Activated CD4-positive, alpha-beta T cell treated with anti-CD3 and anti-CD28 coated beads, Interleukin-2, amount 10 ng/mL, durations not matched to agents 24 days and 14 days (primary cell): ENCODE results near the gene KCNN3. TPM values are rescaled to one million over a fixed set of nuclear protein-coding genes. Genes with fewer than 3 reads are reported as not detected.

ENCODE experiments used
- DNase-seq: peaks from one replicate; pipeline ENCODE4 v3.0.0; 2022
- H3K27ac Mint-ChIP-seq: one replicate; pipeline ENCODE4 v1.8.0; 2022; ENCODE audit warnings: mild to moderate bottlenecking, mixed read lengths
- H3K27me3 Mint-ChIP-seq: one replicate; pipeline ENCODE4 v1.8.0; 2022; ENCODE audit warnings: mixed read lengths
- H3K36me3 Mint-ChIP-seq: one replicate; pipeline ENCODE4 v1.8.0; 2022; ENCODE audit warnings: low read depth, mild to moderate bottlenecking, mixed read lengths
- H3K4me1 Mint-ChIP-seq: one replicate; pipeline ENCODE4 v1.8.0; 2021; ENCODE audit warnings: mixed read lengths
- H3K4me3 Mint-ChIP-seq: one replicate; pipeline ENCODE4 v1.8.0; 2022; ENCODE audit warnings: mild to moderate bottlenecking, moderate library complexity, mixed read lengths
- H3K9me3 Mint-ChIP-seq: one replicate; pipeline ENCODE4 v1.8.0; 2021; ENCODE audit warnings: mixed read lengths
- intact Hi-C: fragments of 100-400 bp; cut with micrococcal nuclease; formaldehyde crosslinking; loops from one replicate; pipeline ENCODE4 v1.15.1; 2023
- total RNA-seq: library from RNA; stranded (reverse); gene quantifications from 2 replicates; pipeline ENCODE4 v1.2.3, GENCODE V29; 2022

The KCNN3 gene
- total RNA-seq, 1 donor from 2014 or later = 0.35 TPM

GRCh38 chr1:154888757-154889156 is 18.7 kb upstream of the KCNN3 start:
- no peak for DNase-seq
- Mint-ChIP-seq H3K4me1 (peaks cover 23% of the 10 kb centered on the region), H3K27ac (no peak overlapping the region), H3K9me3 (no peaks in the 10 kb centered on the region), H3K4me3 (no peak overlapping the region), H3K36me3 (no peaks in the 10 kb centered on the region), H3K27me3 (peaks cover 5% of the 10 kb centered on the region)
- intact Hi-C loops = no loop called here

DNA sequence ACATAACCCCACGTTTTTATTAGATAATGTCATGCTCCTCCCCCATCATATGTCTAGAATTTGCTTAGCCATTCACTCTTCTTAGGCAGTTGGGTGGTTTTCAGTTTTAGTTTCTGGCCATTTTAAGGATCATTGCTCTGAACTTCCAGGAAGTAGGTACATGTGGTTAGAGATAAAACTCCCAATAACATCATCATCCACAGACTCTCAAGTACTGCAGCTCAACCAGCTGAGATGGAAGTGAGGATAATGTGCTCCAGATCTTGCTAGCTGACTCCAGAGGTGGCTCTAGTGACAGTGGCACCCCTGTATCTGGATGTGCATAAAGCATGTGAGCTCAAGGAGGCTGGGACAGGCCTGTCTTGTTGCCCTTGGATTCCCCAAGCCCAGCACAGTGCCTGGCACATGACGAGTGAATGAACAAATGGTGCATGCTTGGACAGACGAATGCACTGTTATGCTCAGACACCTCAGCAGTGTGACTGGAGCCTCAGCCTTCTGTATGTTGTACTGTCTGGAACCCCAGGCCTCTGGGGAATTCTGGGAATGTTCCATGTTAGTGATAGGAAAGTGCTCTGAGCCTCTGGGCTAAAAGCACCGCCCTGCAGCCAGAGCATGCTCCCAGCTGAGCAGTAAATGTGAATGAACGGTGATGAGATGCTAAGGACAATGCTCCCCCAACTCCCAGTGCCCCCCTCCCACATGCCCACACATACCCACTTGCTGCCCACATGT is 16.4 kb upstream of the KCNN3 start:
- peak overlapping the region; percentile 16 for H3K4me3 Mint-ChIP-seq
- peak overlapping the region; percentile 46 for H3K27ac Mint-ChIP-seq
- H3K4me1 Mint-ChIP-seq = peaks cover 23% of the 10 kb centered on the region
- H3K27me3 Mint-ChIP-seq = peaks cover 4% of the 10 kb centered on the region
- intact Hi-C loops = loop anchor here (1.0 kb wide), 1 partner anchor 51 kb away; no protein-coding TSS in a partner anchor
- no peaks in the 10 kb centered on the region for H3K36me3 Mint-ChIP-seq
- DNase-seq = peak; percentile 65
- H3K9me3 Mint-ChIP-seq = no peaks in the 10 kb centered on the region

GRCh38 chr1:154884869-154885701 is 15.0 kb upstream of the KCNN3 start:
- Mint-ChIP-seq H3K27me3 (no peaks in the 10 kb centered on the region), H3K36me3 (no peaks in the 10 kb centered on the region), H3K9me3 (no peaks in the 10 kb centered on the region), H3K27ac (no peak overlapping the region), H3K4me1 (peaks cover 23% of the 10 kb centered on the region), H3K4me3 (no peak overlapping the region)
- intact Hi-C loops = no loop called here
- no peak for DNase-seq

DNA sequence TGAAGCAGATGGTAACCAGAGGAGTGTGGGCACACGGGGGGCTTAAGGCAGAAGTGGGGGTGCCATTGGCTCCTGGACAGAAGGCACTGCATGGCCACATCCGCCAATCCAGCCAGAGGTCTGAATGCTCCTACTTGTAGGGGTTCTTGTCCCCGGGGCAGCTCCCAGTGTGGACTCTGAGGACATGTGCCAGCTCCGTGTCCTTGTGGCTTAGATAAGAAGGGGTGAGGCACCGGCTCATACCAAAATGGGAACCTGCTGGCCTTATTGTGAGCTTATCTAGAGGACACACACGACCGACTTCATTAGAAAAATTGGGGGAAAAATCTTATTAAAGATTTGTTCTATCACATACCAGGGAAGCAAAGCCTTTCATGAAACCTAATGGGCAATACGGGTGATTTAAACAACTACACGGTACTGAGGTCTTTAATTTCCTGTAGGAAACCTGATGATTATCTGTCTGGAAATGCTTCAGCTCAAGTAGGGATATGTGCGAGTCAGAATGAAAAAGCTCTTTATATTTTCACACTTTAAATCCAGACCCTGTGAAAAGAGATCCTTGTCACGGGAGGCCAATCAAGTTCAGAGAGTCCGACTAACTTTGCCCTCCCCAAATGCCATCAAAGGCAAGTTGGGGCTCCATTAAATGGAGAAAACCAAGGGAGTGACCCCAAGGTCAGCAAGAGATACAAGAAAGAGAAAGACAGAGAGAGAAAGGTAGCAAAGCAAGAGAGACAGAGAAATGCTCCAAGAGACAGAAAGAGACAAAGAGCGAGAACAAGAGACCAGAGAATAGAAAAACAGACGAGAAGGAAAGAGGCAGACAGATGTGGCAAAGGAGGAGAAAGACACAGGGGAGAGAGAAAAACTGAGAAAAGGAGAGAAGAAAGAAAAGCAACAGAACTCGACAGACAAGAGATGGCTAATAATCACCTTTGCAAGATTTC is 14.1 kb upstream of the KCNN3 start:
- no peaks in the 10 kb centered on the region for H3K36me3 Mint-ChIP-seq
- intact Hi-C loops = no loop called here
- no peaks in the 10 kb centered on the region for H3K9me3 Mint-ChIP-seq
- no peak overlapping the region for H3K27ac Mint-ChIP-seq
- peaks cover 23% of the 10 kb centered on the region for H3K4me1 Mint-ChIP-seq
- no peaks in the 10 kb centered on the region for H3K27me3 Mint-ChIP-seq
- no peak for DNase-seq
- H3K4me3 Mint-ChIP-seq = no peak overlapping the region

DNA sequence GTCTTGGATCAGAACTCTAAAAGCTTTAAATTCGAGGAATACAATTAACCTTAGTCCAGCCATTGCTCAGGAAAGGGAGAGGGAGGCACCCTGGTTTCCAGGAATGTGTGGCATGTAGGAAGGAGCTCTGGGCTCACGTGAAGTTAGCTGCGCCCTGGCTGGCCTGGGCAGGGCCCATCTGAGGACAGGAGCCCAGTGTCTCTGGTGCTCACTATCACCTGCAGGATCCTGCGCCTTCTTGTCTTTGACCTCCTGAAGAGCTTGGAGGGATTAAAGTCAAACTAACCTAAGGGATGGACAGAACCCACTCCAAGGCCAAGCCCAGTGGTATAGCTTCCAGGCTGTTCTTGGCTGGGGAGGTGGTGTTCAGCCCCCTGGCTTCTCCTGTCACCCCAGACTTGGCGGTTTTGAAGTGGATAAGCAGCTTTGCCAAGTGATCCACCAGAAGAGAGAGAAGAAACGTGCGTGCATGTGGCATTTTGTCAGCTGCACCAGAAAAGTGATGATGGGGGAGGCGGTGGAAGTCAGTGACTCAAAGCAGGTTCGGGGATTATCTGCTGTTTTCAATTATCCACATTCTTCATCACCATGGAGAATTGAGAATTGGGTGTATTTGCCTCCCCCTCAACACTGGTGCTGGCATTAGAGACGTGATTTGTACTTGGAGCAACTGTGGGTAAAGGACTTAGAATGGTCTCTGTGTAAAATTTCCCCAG is 11.9 kb upstream of the KCNN3 start:
- Mint-ChIP-seq H3K27ac (no peak overlapping the region), H3K9me3 (no peaks in the 10 kb centered on the region), H3K4me3 (no peak overlapping the region), H3K36me3 (no peaks in the 10 kb centered on the region), H3K4me1 (peaks cover 19% of the 10 kb centered on the region), H3K27me3 (no peaks in the 10 kb centered on the region)
- no peak for DNase-seq
- intact Hi-C loops = no loop called here

GRCh38 chr1:154880671-154881070 is 10.6 kb upstream of the KCNN3 start:
- Mint-ChIP-seq H3K4me1 (peaks cover 6% of the 10 kb centered on the region), H3K9me3 (no peaks in the 10 kb centered on the region), H3K4me3 (no peak overlapping the region), H3K27ac (no peak overlapping the region), H3K36me3 (no peaks in the 10 kb centered on the region), H3K27me3 (no peaks in the 10 kb centered on the region)
- DNase-seq = no peak
- intact Hi-C loops = no loop called here

DNA sequence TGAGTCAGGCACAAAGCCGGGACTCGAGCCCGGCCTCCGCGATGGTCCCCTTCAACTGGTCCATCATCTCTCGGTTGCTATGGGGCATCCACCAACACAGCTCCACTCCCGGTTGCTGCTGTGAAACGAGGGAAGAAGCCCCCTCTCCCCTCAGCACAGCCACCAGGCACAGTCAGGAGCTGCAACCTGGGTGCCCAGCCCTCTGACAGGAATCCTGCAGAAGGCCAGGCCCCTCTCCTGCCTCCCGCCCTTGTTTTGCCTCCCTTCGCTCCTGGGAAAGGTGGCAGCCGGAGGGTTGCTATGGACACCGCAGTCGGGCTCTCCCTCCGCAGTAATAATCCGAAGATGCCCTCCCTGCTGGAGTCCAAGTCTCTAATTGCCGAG is 8.9 kb upstream of the KCNN3 start:
- Mint-ChIP-seq H3K27ac (no peak overlapping the region), H3K4me3 (no peak overlapping the region), H3K36me3 (no peaks in the 10 kb centered on the region), H3K4me1 (peaks cover 5% of the 10 kb centered on the region), H3K9me3 (no peaks in the 10 kb centered on the region), H3K27me3 (peaks cover 2% of the 10 kb centered on the region)
- intact Hi-C loops = no loop called here
- no peak for DNase-seq

DNA sequence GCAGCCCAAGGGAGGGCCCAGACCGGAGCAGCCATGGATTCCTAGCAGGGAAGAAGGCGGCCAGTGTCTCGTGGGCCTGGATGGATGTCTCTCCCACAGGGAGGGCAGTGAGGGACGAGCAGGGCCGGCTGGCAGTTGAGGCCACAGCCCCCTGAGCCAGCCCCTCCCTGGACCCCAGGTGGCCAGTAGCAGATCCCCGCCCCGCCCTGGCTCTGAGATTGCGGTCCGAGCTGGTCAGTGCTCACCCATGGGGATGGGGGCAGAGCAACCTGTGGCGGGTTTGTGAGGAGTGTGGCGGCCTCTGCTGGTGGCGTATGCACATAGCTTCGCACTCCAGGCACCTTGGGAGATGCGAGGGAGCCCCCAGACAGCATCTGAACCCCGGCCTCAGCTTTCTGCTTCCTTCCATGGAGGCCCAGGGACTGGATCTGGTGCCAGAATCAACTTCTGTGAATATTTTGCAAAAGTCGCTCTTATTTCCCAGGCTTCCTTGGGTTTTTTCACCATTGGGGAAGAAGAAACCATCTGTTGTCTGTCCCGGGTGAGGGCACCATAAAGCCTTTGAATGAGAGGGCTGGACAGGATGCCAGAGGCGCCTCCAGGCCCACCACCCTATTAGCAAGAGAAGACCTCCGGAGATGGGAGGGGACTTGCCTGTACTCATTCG is 8.4 kb upstream of the KCNN3 start:
- Mint-ChIP-seq H3K36me3 (no peaks in the 10 kb centered on the region), H3K4me3 (no peak overlapping the region), H3K27ac (no peak overlapping the region), H3K27me3 (peaks cover 2% of the 10 kb centered on the region), H3K9me3 (no peaks in the 10 kb centered on the region), H3K4me1 (peaks cover 8% of the 10 kb centered on the region)
- peak; percentile 92 for DNase-seq
- intact Hi-C loops = loop anchor here (1.0 kb wide), 2 partner anchors 209 to 319 kb away; no protein-coding TSS in a partner anchor

- DNase-seq = no peak
Measured at GRCh38 chr1:154877370-154877974, 7.4 kb upstream of the KCNN3 start.

GRCh38 chr1:154876842-154877369 is 6.8 kb upstream of the KCNN3 start:
- Mint-ChIP-seq H3K4me1 (peaks cover 11% of the 10 kb centered on the region), H3K27ac (no peak overlapping the region), H3K36me3 (no peaks in the 10 kb centered on the region), H3K27me3 (peaks cover 2% of the 10 kb centered on the region), H3K4me3 (no peak overlapping the region), H3K9me3 (no peaks in the 10 kb centered on the region)
- intact Hi-C loops = no loop called here
- DNase-seq = no peak

More at GRCh38 chr1:154877370-154877974, 7.4 kb upstream of the KCNN3 start:
- Mint-ChIP-seq H3K36me3 (no peaks in the 10 kb centered on the region), H3K4me3 (no peak overlapping the region), H3K4me1 (peaks cover 9% of the 10 kb centered on the region), H3K27me3 (peaks cover 2% of the 10 kb centered on the region), H3K9me3 (no peaks in the 10 kb centered on the region), H3K27ac (no peak overlapping the region)
- intact Hi-C loops = no loop called here

- intact Hi-C loops = loop anchor here (5.0 kb wide), 2 partner anchors 107 to 127 kb away; no protein-coding TSS in a partner anchor
- Mint-ChIP-seq H3K9me3 (no peaks in the 10 kb centered on the region), H3K27ac (peak overlapping the region; percentile 51), H3K4me1 (peaks cover 30% of the 10 kb centered on the region), H3K4me3 (no peak overlapping the region), H3K36me3 (no peaks in the 10 kb centered on the region), H3K27me3 (peaks cover 10% of the 10 kb centered on the region)
- no peak for DNase-seq
Measured at GRCh38 chr1:154874465-154874864, 4.4 kb upstream of the KCNN3 start.

- no peak for DNase-seq
- intact Hi-C loops = loop anchor here (5.0 kb wide), 2 partner anchors 106 to 126 kb away; no protein-coding TSS in a partner anchor
- no peaks in the 10 kb centered on the region for H3K36me3 Mint-ChIP-seq
- no peak overlapping the region for H3K4me3 Mint-ChIP-seq
- H3K27me3 Mint-ChIP-seq = peaks cover 21% of the 10 kb centered on the region
- H3K27ac Mint-ChIP-seq = no peak overlapping the region
- H3K9me3 Mint-ChIP-seq = no peaks in the 10 kb centered on the region
- peaks cover 33% of the 10 kb centered on the region for H3K4me1 Mint-ChIP-seq
Measured at GRCh38 chr1:154873321-154873950, 3.4 kb upstream of the KCNN3 start.
